Urinary bladder (tissue), 4 donors: ENCODE results near the gene THBS3. TPM values are rescaled to one million over a fixed set of nuclear protein-coding genes. Genes with fewer than 3 reads are reported as not detected.
A peak's percentile ranks its signal among the peaks of the same experiment; 100 is the strongest.
"Not testable (repeated sequence)": the region's sequence is repeated elsewhere in the genome, so short reads cannot be mapped to it uniquely, and the experiment has no call there.

Experiments
- DNase-seq: peaks from one replicate; pipeline ENCODE4 v3.0.0-alpha.2; 2015; ENCODE audit errors: extremely low spot score
- H3K27ac ChIP-seq: one replicate; pipeline ENCODE4 v1.5.1; 2013; ENCODE audit warnings: low read depth, mild to moderate bottlenecking, moderate library complexity
- H3K36me3 ChIP-seq: one replicate; pipeline ENCODE4 v1.6.1; 2013; ENCODE audit warnings: mild to moderate bottlenecking, moderate library complexity; ENCODE audit not compliant: insufficient read depth
- H3K4me1 ChIP-seq: one replicate; pipeline ENCODE4 v1.6.1; 2013; ENCODE audit warnings: mild to moderate bottlenecking, moderate library complexity; ENCODE audit not compliant: insufficient read depth
- H3K4me3 ChIP-seq: one replicate; pipeline ENCODE4 v1.5.1; 2013; ENCODE audit warnings: low read depth, low read length
- WGBS: extraction: QIAGEN DNeasy Blood & Tissue Kit; methylation state at CpG from one replicate; pipeline ENCODE4 v1.1.7; 2013; 5-methylcytosine and 5-hydroxymethylcytosine counted together
- polyA plus RNA-seq: library from polyadenylated mRNA; stranded (reverse); fragments of 200-250 nt; gene quantifications from one replicate; pipeline ENCODE4 v1.2.3, GENCODE V29; 2013
- total RNA-seq: library from RNA; depleted of rRNA; stranded (reverse); fragments of >200 nt; gene quantifications from one replicate; pipeline ENCODE4 v1.2.3, GENCODE V29; 2014
- donor health status: healthy with polysubstance abuse.
- donor health status: healthy.

Gene THBS3
- total and polyA plus RNA-seq, 2 donors: 24.5 to 57.2 TPM

DNA sequence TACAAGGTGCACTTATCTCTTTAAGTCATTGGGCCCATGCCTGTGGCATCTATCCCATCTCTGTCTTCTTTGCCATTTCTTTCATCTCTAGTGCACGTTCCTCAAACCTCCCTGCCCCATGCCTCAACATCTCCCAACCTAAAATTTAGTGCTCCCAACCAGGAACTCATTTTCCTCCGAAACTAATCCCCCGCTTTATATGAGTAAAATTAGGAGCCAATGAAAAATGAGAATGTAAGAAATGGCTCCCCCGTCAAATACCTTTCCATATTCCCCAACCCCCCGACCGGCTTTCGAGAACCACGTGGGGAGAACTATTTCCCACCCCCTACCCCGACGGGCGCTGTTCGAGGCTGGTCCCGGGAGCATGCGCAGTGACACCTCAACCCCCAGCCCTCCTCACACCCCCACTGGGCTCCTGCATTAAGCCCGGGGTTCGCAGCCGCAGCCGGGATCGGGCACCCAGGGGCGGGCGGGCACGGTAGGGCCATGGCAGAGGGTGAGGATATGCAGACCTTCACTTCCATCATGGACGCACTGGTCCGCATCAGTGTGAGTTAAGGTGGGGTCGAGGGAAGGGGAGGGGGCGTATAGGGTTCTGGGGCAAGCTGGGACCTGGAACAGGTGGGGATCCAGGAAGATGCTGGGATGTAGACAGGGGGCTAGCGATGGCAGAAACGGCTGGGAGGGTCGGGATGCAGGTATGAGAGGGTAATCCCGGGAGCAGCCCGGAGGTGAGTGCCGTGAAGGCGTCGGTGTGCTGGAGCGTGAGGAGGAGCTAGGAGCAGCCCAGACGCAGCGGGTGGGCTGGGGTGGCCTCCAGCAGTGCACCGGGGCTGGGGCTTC is 34.0 kb downstream of the THBS3 start, which contains the start of gene TRIM46:
Gene TRIM46, plus strand, starts transcription at position 372 of the 846 bp plus-strand sequence. Its CDS starts 118 bp downstream, at position 490.
- no peaks in the 10 kb centered on the region for H3K36me3 ChIP-seq
- H3K4me3 ChIP-seq: peak within 1 kb of the TSS; percentile 72
- no peak for DNase-seq
- H3K27ac ChIP-seq: peak within 1 kb of the TSS; percentile 78
- no peaks in the 10 kb centered on the region for H3K4me1 ChIP-seq
- 2% methylated on average over 38 of the region's 38 CpGs for WGBS

DNA sequence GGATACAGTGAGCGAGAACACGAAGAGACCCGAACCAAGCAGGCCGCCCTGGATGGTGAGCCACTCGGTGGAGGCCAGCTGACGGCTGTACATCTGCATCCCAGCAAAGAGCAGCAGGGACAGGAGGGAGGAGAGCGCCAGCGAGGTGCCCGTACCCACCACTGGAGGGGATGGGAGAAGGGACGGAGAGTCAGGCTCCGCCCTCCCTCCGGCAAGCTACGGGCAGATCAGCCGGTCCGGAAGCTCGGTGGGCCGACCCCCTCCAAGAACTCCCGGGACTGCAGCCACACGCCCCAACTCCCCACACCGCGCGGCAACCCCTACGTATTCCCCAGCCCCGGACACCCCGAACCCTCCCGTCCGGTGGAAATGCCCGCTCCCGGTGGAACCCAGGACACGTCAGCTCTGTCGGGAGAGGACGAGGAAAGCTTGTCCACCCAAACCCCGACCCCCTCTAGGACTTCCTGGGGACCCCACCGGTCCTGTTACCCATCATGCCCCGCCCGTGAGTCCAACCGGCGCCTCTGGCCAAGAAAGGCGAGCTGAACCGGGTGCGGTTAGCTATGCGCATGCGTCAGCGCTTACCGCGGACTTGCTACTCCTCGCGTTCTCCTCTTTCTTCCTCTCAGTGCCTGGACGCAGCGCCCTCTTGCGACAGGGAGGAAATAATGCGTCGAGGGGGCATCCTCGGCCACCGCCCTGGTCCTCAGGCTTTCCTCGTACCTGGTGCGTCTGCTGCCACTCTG is 34.8 kb downstream of the THBS3 start, which contains the start of gene KRTCAP2:
Gene KRTCAP2, minus strand, starts transcription at position 573 of the 746 bp plus-strand sequence. Its CDS starts 80 bp downstream, at position 493.
- peak; percentile 88 for DNase-seq
- Histone ChIP-seq H3K4me1 (no peaks in the 10 kb centered on the region), H3K4me3 (peak within 1 kb of the TSS; percentile 72), H3K36me3 (no peaks in the 10 kb centered on the region), H3K27ac (peak within 1 kb of the TSS; percentile 78)
- under 1% methylated on average over 57 of the region's 57 CpGs for WGBS

DNA sequence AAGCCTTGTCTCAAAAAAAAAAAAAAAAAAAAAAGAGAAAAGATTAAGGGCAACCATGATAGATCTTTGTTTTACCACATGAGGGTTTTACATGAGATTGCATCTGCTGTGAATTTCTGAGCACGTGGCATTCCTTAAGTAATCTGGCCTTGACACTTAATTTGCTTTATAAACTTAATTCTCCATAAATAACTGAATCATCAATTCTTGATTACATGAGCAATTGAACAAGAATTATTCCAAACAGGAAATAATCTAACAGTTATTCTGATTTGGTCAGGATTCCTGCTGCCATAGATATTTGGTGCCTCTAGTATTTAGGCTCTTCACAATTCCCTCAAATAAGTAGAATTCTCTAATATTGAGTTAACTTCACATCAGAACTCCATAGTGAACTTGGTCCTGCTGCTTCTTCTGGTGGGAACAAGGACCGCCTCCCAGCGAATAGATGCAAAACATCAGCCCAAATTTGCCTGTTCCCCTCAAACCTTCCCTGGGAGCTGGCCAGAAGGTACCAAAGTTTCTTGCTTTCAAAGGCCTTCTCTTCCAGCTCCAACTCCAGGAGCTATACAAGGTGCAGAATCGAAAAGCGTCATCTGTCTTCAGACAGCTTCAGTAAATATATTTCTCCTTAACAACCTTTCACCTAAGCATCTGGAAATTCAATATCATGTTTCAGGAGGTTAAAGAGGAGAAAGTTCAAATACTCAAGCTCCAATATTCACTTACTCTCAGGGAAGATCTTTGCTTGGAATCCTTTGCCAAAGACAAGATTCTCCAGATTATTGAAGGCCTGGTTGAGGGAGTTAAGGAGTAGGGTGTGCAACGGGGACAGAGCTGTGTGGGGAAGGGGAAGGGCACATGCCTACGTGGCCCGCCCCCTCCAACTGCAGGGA is 35.6 kb downstream of the THBS3 start:
- Histone ChIP-seq H3K27ac (peak overlapping the region; percentile 78), H3K4me1 (no peaks in the 10 kb centered on the region), H3K36me3 (no peaks in the 10 kb centered on the region), H3K4me3 (peak overlapping the region; percentile 72)
- WGBS: 44% methylated on average over 8 of the region's 8 CpGs
- no peak for DNase-seq

DNA sequence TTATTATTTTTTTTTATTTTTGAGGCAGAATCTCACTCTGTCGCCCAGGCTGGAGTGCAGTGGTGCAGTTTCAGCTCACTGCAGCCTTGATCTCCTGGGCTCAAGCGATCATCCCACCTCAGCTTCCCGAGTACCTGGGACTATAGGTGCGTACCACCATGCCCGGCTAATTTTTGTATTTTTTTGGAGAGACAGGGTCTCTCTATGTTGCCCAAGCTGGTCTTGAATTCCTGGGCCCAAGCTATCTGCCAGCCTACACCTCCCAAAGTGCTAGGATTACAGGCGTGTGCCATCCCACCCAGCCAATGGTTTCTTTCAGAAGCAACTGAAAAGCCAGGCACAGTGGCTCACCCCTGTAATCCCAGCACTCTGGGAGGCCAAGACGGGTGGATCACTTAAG is 36.9 kb downstream of the THBS3 start:
- H3K27ac ChIP-seq: no peak overlapping the region
- H3K36me3 ChIP-seq: no peaks in the 10 kb centered on the region
- no peaks in the 10 kb centered on the region for H3K4me1 ChIP-seq
- DNase-seq: no peak
- WGBS: 91% methylated on average over 7 of the region's 7 CpGs
- no peak overlapping the region for H3K4me3 ChIP-seq

DNA sequence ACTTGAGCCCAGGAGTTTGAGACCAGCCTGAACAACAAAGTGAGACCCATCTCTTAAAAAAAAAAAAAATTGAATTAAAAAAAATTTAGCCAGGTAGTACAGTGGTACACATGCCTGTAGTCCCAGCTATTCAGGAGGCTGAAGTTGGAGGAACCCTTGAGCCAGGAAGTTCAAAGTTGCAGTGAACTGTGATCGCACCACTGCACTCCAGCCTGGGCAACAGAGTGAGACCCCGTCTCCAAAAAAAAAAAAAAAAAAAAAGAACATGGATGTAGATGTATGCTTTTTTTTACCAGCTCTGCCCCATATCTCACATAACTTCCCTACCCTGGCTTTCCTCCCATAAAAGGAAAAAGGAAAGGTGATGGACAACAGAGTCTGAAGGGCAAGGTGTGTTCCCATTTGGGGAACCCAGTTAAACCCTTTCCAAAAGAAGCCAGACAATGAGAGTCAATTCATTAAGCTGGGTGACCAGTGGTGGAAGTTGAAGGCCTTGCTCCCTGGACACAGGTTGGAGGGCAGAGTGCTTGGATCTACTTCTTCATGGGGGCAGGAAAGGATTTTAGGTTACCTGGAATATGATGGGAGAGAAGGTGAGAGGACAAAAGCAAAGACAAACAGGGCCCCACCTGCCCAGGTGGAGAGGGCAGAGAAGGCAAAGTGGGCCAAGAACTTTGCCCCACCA is 37.5 kb downstream of the THBS3 start:
- H3K4me3 ChIP-seq: no peak overlapping the region
- H3K27ac ChIP-seq: no peak overlapping the region
- H3K36me3 ChIP-seq: no peaks in the 10 kb centered on the region
- no peaks in the 10 kb centered on the region for H3K4me1 ChIP-seq
- no peak for DNase-seq
- 87% methylated on average over 2 of the region's 2 CpGs for WGBS

DNA sequence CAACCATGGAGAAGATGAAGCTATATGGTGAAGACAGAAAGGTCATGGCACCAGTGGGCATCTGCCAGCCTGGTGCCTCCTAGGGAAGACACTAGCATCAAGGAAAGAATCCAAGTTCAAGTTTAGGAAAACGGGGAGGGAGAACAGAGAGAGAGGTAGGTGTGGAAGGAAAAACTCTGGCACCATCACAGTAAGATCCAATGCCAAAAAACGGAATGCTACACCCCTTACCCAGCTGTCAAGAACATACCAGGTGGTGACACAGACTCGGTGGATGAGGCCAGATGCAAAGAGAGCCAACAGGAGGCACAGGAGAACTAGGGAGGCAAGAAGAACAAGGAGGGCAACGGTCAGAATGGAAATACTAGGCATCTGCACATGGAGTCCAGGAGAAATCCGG is 38.2 kb downstream of the THBS3 start:
- Histone ChIP-seq H3K36me3 (no peaks in the 10 kb centered on the region), H3K4me3 (no peak overlapping the region), H3K4me1 (no peaks in the 10 kb centered on the region), H3K27ac (no peak overlapping the region)
- DNase-seq: no peak
- WGBS: 82% methylated on average over 5 of the region's 5 CpGs

DNA sequence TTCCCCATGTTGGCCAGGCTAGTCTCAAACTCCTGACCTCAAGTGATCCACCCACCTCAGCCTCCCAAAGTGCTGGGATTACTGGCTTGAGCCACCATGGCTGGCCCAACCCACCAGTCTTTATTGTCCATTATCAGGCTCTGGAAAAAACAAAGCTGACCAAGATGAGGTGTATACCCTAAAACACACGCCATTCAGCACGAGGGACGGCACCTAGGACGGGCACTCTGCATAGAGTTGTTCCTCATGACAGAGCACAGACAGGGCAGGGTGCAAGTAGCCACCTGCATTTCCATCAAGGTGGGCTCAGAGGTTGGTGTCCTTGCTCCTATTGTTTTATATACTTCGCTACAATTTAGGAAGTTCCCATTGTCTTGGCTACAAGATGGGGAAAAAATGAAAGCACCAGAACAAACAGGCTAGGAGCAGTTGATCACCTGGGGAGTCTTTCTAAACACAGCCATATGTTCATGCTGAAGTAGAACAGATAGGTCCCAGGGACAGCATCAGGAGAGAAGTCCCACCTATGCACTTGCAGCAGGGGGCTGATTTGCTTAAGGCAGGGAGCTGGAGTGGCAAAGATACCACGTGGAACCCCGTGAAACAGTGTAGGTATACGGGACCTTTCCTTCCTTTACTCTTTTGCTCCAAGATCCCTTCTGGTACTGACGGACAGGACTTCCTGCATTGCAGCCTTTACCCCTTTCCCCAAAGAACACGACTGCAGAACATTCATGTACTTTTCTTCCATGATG is 39.1 kb downstream of the THBS3 start:
- no peak for DNase-seq
- H3K27ac ChIP-seq: no peak overlapping the region

DNA sequence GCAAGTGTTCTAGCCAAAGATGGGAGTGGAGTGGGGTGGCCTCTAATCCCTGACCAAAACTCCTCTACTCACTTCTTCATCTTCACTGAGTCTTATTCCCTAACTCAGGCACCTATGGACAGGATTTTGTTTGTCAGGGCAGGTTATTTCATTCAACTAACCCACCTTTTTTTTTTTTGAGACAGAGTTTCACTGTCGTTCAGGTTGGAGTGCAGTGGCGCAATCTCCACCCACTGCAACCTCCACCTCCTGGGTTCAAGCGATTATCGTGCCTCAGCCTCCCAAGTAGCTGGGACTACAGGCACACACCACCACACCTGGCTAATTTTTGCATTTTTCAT is 39.6 kb downstream of the THBS3 start:
- H3K4me1 ChIP-seq, H3K4me3 ChIP-seq, H3K27ac ChIP-seq, DNase-seq, H3K36me3 ChIP-seq: not testable (repeated sequence)
- 42% methylated on average over 4 of the region's 4 CpGs for WGBS

More for the DNA sequence above, 39.1 kb downstream of the THBS3 start:
- Histone ChIP-seq H3K4me3 (no peak overlapping the region), H3K36me3 (no peaks in the 10 kb centered on the region), H3K4me1 (no peaks in the 10 kb centered on the region)
- WGBS: 86% methylated on average over 10 of the region's 10 CpGs

DNA sequence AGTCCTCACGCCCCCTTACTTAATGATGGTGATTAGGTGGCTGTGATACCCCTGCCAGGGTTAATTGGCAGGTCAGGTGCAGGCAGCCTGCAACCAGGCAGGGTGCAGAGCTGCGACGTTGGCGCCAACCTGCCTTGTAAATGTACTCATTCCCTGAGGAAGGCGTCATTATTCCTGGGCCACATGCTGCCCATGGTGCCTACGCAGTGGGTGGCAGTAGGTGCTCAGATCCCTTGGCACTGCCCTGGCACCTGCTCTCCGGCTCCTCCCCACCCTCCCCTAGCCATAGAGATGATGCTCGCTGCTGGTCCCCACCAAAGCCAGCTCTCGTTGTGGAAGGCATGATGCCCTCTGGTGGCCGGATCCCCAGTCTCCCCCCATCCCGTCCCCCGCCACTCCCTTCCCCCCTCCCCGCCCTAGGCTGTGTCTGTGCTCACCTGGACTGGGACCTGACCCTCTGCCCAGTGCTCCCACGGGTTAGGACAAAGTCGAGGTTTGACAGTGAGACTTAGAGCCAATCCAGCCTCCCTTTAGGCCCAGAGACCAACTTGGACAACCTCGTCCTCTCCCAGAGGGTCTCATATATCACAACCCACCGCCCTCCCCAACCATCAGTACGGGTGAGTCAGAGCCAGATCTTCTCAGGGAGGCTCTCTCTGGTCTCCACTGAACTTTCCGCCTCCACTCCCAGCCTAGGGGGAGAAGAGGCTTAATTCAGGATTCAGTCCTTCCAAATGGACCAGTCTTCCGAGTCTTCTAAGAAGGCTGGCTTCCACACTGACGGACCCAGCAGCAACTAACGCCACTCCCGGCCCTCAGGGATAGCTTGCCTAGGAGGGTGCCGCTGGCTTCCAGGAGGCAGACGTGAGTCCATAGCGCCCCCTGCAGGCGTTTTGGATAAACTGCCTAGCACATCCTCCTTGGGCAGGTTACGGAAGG is 40.3 kb downstream of the THBS3 start:
- H3K4me3 ChIP-seq: no peak overlapping the region
- H3K27ac ChIP-seq: no peak overlapping the region
- no peaks in the 10 kb centered on the region for H3K4me1 ChIP-seq
- no peaks in the 10 kb centered on the region for H3K36me3 ChIP-seq
- 7% methylated on average over 28 of the region's 28 CpGs for WGBS
- DNase-seq: peak; percentile 69

DNA sequence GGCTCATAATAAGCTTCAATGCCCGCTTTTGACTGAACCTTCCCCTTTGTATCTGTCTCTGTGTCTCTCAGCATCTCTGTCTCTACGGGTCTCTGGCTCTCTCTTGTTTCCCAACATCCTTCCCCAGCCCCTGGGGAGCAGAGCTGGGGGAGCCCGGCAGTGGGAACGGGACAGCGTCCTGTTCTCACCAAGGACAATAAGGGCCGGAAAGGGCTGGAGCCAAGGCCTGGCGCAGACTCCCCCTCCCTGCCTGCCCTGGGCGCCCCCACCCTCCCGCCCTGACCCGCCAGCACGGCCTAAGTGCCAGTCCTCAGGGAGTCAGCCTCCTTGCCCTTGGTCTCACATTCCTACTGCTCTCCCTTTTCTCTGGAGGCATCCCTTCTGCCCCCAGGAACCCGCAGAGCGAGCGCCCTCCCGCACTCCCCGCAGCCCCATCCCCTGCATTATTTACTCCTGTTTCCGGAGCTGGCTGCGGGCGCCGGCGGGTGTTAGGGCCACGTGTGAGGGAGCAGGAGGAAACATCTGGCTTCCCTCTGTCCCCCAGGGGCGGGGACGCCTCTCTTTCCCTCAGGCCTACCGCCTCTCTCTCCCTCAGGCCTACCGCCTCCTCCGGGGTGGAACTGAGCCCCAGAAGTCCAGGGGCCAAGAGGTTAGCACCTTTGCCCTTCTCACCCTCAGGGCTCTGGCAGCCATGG is 41.1 kb downstream of the THBS3 start:
- no peak for DNase-seq
- 25% methylated on average over 27 of the region's 27 CpGs for WGBS
- Histone ChIP-seq H3K27ac (no peak overlapping the region), H3K4me1 (no peaks in the 10 kb centered on the region), H3K36me3 (no peaks in the 10 kb centered on the region), H3K4me3 (no peak overlapping the region)

DNA sequence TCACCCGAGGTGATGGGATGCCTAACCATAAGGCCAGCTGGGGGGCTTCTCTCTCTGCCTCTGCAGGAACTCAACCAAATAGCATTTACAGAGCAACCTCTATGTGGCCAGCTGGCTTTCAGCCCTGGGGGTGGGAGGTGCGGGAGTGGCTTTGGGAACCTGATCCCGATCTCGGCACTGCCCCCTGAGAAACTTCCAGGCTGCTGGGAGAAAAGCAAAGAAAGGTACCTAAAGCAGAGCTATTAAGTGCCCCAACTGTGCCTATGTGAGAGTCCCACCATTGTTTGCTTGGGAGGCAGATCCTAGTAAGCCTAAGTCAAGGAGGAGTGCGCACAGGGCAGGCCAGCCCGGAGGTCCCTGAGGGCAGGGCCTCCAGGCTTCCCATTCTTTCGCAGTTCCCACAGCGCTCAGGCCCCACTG is 41.6 kb downstream of the THBS3 start:
- Histone ChIP-seq H3K4me1 (no peaks in the 10 kb centered on the region), H3K4me3 (no peak overlapping the region), H3K36me3 (no peaks in the 10 kb centered on the region), H3K27ac (no peak overlapping the region)
- DNase-seq: no peak
- WGBS: 51% methylated on average over 8 of the region's 8 CpGs
